Right lobe of liver (tissue), 6 donors: ENCODE results near the gene NRIP1. TPM values are rescaled to one million over a fixed set of nuclear protein-coding genes. Genes with fewer than 3 reads are reported as not detected.

ENCODE experiments used
- ATAC-seq, 4 donors: fragments of 200-7000 bp; cut with Tn5 transposase; one replicate each; pipeline ENCODE4 v1.9.1; 2020; ENCODE audit warnings: mild to moderate bottlenecking in 4 of 4, moderate library complexity in 4 of 4
- DNase-seq, 3 donors: peaks; one replicate each; pipeline ENCODE4 v3.0.0-alpha.2; 2020
- H3K27ac ChIP-seq, 3 donors: fragments of 200-600 bp; one replicate each; pipeline ENCODE4 v1.8.0; 2022
- H3K27me3 ChIP-seq, 2 donors: fragments of 200-600 bp; one replicate each; pipeline ENCODE4 v1.8.0; 2022
- H3K36me3 ChIP-seq, 4 donors: fragments of 200-600 bp; sonication (generic) in 1 of 4; one replicate each; pipeline versions ENCODE4 v1.5.1 to v1.8.0; 2017 to 2022; ENCODE audit warnings: control low read depth in 1 of 4
- H3K4me1 ChIP-seq, 4 donors: fragments of 200-600 bp; sonication (generic) in 1 of 4; one replicate each; pipeline versions ENCODE4 v1.5.1 to v1.8.0; 2017 to 2022; ENCODE audit warnings: control low read depth in 1 of 4
- H3K4me3 ChIP-seq, 3 donors: fragments of 200-600 bp; one replicate each; pipeline ENCODE4 v1.8.0; 2022
- H3K9me3 ChIP-seq, 4 donors: fragments of 200-600 bp; sonication (generic) in 1 of 4; one replicate each; pipeline versions ENCODE4 v1.5.1 to v1.8.0; 2017 to 2022; ENCODE audit warnings: control low read depth in 1 of 4
- POLR2A ChIP-seq: fragments of 450-650 bp; IDR thresholded peaks from one replicate; pipeline ENCODE4 v1.6.1; 2017; ENCODE audit warnings: antibody characterized with exemption, mild to moderate bottlenecking
- WGBS: methylation state at CpG from one replicate; pipeline ENCODE4 v1.1.6; 2018; ENCODE audit warnings: low coverage, low lambda C conversion rate; ENCODE audit not compliant: insufficient coverage; ENCODE audit errors: missing lambda C conversion rate; 5-methylcytosine and 5-hydroxymethylcytosine counted together
- intact Hi-C, 2 donors: fragments of 100-400 bp; cut with DNase I; formaldehyde crosslinking; loops; one replicate each; pipeline versions ENCODE4 v1.11.2 to v1.14.1; 2022
- total RNA-seq, 6 experiments: library from RNA; depleted of rRNA in 2 of 6; stranded (reverse); fragments of >200 nt in 2 of 6; fragmentation: NEBNext Ultra II Directional in 3 of 6; extraction: Animal tissue kit (Norgen Biotek cat#: 25700) in 3 of 6; gene quantifications; one replicate each; pipeline versions ENCODE4 v1.1.0 to v1.2.4, GENCODE V29; 2016 to 2023
- TF ChIP-seq, protein P1 (sequence below), 4 donors: fragments of 200-600 bp in 3 of 4; fragments of 450-650 bp in 1 of 4; IDR thresholded peaks; one replicate each; pipeline versions ENCODE4 v1.5.1 to v1.8.0; 2016 to 2022; ENCODE audit warnings: antibody characterized with exemption in 4 of 4, mild to moderate bottlenecking in 2 of 4
- donor health status: DM: no; HTN: yes; CAD: no.
- donor health status: DM: no; HTN: no; CAD: no.
- donor health status: DM: no; HTN: no; CAD: no.
- donor health status: DM: no; HTN: yes; CAD: no.
- donor health status: DM: no; HTN: yes; CAD: no.

The NRIP1 gene
- total RNA-seq, 6 experiments from 2014 or later: 15.4 to 34.0 (median 21.5) TPM

- intact Hi-C loops: no loop called here
- no peak overlapping the region for H3K4me3 ChIP-seq
- peaks cover 0 to 38% (median 10%) of the 10 kb centered on the region in 4 donors for H3K4me1 ChIP-seq
- H3K9me3 ChIP-seq: no peaks in the 10 kb centered on the region
- ATAC-seq (peak in 1 of 4 donors; percentile 6), DNase-seq (no peak)
- no peaks in the 10 kb centered on the region for H3K27me3 ChIP-seq
- H3K36me3 ChIP-seq: no peaks in the 10 kb centered on the region
- TF ChIP-seq, protein P1, sequence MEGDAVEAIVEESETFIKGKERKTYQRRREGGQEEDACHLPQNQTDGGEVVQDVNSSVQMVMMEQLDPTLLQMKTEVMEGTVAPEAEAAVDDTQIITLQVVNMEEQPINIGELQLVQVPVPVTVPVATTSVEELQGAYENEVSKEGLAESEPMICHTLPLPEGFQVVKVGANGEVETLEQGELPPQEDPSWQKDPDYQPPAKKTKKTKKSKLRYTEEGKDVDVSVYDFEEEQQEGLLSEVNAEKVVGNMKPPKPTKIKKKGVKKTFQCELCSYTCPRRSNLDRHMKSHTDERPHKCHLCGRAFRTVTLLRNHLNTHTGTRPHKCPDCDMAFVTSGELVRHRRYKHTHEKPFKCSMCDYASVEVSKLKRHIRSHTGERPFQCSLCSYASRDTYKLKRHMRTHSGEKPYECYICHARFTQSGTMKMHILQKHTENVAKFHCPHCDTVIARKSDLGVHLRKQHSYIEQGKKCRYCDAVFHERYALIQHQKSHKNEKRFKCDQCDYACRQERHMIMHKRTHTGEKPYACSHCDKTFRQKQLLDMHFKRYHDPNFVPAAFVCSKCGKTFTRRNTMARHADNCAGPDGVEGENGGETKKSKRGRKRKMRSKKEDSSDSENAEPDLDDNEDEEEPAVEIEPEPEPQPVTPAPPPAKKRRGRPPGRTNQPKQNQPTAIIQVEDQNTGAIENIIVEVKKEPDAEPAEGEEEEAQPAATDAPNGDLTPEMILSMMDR (IDR thresholded peaks at IDR 0.05): no peak
- no peak for TF ChIP-seq POLR2A
- H3K27ac ChIP-seq: no peak overlapping the region
- 74% methylated on average over 6 of the region's 6 CpGs for WGBS
Measured at GRCh38 chr21:15003463-15004135, 61.2 kb downstream of the NRIP1 start.

GRCh38 chr21:15001857-15002606 lies 62.8 kb downstream of the NRIP1 start:
- H3K4me1 ChIP-seq: peaks cover 0 to 38% (median 10%) of the 10 kb centered on the region in 4 donors
- no peak overlapping the region for H3K27ac ChIP-seq
- ATAC-seq (peak; percentile 30 to 39 (median 36)), DNase-seq (no peak)
- no peak overlapping the region for H3K4me3 ChIP-seq
- no peaks in the 10 kb centered on the region for H3K9me3 ChIP-seq
- WGBS: 59% methylated on average over 15 of the region's 15 CpGs
- intact Hi-C loops: no loop called here
- no peaks in the 10 kb centered on the region for H3K27me3 ChIP-seq
- no peak for TF ChIP-seq POLR2A
- TF ChIP-seq, protein P1 (IDR thresholded peaks at IDR 0.05): no peak
- no peaks in the 10 kb centered on the region for H3K36me3 ChIP-seq

GRCh38 chr21:15001113-15001512 lies 63.7 kb downstream of the NRIP1 start:
- ATAC-seq: peak; percentile 36 to 69 (median 41)
- intact Hi-C loops: no loop called here
- 18% methylated on average over 2 of the region's 2 CpGs for WGBS
- Histone ChIP-seq H3K9me3 (no peaks in the 10 kb centered on the region), H3K27me3 (no peaks in the 10 kb centered on the region), H3K36me3 (no peaks in the 10 kb centered on the region), H3K27ac (no peak overlapping the region), H3K4me3 (no peak overlapping the region), H3K4me1 (peaks cover 0 to 44% (median 10%) of the 10 kb centered on the region in 4 donors)
- DNase-seq: no peak
- TF ChIP-seq, protein P1 (IDR thresholded peaks at IDR 0.05): no peak
- TF ChIP-seq POLR2A: no peak

DNA sequence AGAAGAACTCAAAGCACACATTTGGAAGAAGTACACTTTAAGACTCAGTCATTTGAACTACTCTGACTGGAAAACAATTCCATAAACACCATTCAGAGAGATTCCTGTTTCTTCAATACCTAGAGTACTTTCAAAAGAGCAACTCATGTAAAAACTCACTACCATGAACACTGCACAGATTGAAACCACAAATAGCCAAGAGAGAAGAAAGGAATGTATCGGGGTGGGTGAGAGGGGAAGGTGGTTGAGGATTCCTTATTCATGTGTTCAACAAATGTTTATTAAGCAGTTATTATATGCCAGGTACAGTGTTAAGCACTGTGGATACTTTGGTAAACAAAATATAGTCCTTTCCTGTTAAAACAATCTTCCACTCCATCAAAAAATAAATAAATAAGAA lies 64.7 kb downstream of the NRIP1 start:
- ATAC-seq: no peak
- TF ChIP-seq POLR2A: no peak
- TF ChIP-seq, protein P1 (IDR thresholded peaks at IDR 0.05): no peak
- Histone ChIP-seq H3K27ac (no peak overlapping the region), H3K36me3 (no peaks in the 10 kb centered on the region), H3K4me3 (no peak overlapping the region), H3K9me3 (no peaks in the 10 kb centered on the region), H3K27me3 (no peaks in the 10 kb centered on the region), H3K4me1 (peaks cover 0 to 40% (median 10%) of the 10 kb centered on the region in 4 donors)
- intact Hi-C loops: no loop called here
- no peak for DNase-seq
- 57% methylated on average over 1 of the region's 1 CpG for WGBS
